GM20000 (cell line): ENCODE measurements around the gene ADGRD1.

Experiments used
- DNase-seq: peaks from one replicate; pipeline ENCODE4 v3.0.0; 2012; ENCODE audit warnings: low spot score
- CTCF ChIP-seq: IDR thresholded peaks from 2 replicates; pipeline ENCODE4 v1.5.1; 2012; ENCODE audit warnings: mild to moderate bottlenecking, control low read depth; ENCODE audit errors: extremely low read depth, missing control alignments

The ADGRD1 gene

GRCh38 chr12:130958557-130959140 is 4.9 kb downstream of the ADGRD1 start:
- DNase-seq, result no peak
- TF ChIP-seq CTCF, result no peak

GRCh38 chr12:130959632-130960031 is 5.9 kb downstream of the ADGRD1 start:
- no peak for TF ChIP-seq CTCF
- no peak for DNase-seq

- DNase-seq, result no peak
- TF ChIP-seq CTCF, result no peak
Measured at GRCh38 chr12:130960058-130960457, 6.4 kb downstream of the ADGRD1 start.

- no peak for DNase-seq
- TF ChIP-seq CTCF, result no peak
Measured at GRCh38 chr12:130960787-130961186, 7.1 kb downstream of the ADGRD1 start.

GRCh38 chr12:130961921-130962451 is 8.3 kb downstream of the ADGRD1 start:
- no peak for TF ChIP-seq CTCF
- DNase-seq, result no peak

- DNase-seq, result no peak
- no peak for TF ChIP-seq CTCF
Measured at GRCh38 chr12:130965214-130965613, 11.5 kb downstream of the ADGRD1 start.

GRCh38 chr12:130965668-130966067 is 12.0 kb downstream of the ADGRD1 start:
- no peak for TF ChIP-seq CTCF
- DNase-seq, result no peak
